Mammary epithelial cell (primary cell): ENCODE results near the gene CCDC92B.

Experiments used
- EZH2 ChIP-seq: IDR thresholded peaks from 2 replicates; pipeline ENCODE4 v1.6.1; 2012; ENCODE audit warnings: low read length, inconsistent platforms, borderline replicate concordance
- TF ChIP-seq, protein P1 (sequence below), 2 donors: IDR thresholded peaks in 1 of 2; conservative IDR thresholded peaks in 1 of 2; 2 replicates each; pipeline ENCODE4 v1.5.1; 2011 to 2012; ENCODE audit warnings: inconsistent platforms in 2 of 2, low read length in 2 of 2, mild to moderate bottlenecking in 2 of 2, control low read depth in 1 of 2, low read depth in 1 of 2; ENCODE audit not compliant: insufficient read depth in 1 of 2; ENCODE audit errors: extremely low read depth in 1 of 2

DNA sequence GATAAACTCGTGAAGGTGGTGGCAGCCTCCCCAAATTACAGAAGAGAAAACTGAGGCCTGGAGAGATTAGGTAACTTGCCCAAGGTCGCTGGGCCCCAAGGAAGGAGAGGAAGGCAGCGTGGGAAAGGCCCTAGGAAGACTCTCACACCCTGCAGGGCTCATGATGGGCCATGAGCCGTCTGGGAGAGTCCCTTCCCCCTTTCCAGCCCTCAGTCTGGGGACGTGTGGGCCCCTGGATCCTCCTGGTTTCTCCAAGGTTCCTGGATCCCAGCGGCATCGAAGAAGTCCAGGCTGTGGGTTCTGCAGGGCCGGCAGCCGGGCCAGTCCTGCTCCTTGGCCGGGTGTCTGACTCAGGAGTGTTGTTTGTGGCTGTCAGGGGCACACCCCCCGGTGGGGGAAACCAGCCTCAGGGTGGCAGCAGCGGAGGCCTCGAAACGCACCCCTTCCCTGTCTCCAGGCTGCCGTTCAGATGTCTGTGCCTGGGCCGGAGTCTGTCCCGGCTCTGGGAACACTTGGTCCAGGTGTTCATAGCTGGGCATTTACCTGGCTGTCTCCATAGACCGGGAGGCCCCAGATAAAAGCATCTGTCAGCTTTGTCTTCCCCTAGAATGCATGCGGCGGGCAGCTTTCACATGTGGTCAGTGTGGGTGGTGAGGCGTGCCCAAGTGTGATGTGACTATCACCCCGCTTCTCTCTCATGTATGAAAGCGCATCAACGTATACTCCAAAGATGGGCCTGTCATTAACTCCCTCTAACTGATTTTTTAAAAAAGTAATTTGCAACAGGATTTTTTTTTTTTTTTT lies 43.1 kb upstream of the CCDC92B start:
- TF ChIP-seq, protein P1, sequence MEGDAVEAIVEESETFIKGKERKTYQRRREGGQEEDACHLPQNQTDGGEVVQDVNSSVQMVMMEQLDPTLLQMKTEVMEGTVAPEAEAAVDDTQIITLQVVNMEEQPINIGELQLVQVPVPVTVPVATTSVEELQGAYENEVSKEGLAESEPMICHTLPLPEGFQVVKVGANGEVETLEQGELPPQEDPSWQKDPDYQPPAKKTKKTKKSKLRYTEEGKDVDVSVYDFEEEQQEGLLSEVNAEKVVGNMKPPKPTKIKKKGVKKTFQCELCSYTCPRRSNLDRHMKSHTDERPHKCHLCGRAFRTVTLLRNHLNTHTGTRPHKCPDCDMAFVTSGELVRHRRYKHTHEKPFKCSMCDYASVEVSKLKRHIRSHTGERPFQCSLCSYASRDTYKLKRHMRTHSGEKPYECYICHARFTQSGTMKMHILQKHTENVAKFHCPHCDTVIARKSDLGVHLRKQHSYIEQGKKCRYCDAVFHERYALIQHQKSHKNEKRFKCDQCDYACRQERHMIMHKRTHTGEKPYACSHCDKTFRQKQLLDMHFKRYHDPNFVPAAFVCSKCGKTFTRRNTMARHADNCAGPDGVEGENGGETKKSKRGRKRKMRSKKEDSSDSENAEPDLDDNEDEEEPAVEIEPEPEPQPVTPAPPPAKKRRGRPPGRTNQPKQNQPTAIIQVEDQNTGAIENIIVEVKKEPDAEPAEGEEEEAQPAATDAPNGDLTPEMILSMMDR (conservative IDR thresholded peaks at IDR 0.05 in 1 of 2, IDR thresholded peaks at IDR 0.05 in 1 of 2; ENCODE audit: extremely low read depth in 1 of 2, insufficient read depth in 1 of 2, low read depth in 1 of 2, low read length in 2 of 2), result no peak
- no peak for TF ChIP-seq EZH2
